HG03571 (cell line): ENCODE data around the gene GPRC5C.
"Not testable (repeated sequence)": the region's sequence is repeated elsewhere in the genome, so short reads cannot be mapped to it uniquely, and the experiment has no call there.

ENCODE experiments used
- ATAC-seq: cut with Tn5 transposase; IDR thresholded peaks from one replicate; pipeline ENCODE4 v1.9.1; 2021; ENCODE audit not compliant: unreplicated experiment

GPRC5C gene

DNA sequence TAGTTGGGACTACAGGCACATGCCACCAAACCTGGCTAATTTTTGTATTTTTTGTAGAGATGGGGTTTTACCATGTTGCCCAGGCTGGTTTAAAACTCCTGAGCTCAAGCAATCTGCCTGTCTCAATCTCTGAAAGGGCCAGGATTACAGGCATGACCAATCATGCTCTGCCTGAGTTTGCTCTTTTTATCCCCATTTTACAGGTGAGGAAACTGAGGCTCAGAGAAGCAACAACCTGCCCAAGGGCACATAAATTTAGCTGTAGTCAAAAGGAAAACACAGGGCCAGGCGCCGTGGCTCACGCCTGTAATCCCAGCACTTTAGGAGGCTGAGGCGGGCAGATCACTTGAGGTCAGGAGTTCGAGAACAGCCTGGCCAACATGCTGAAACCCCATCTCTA, 26.6 kb upstream of the GPRC5C start:
- ATAC-seq, result not testable (repeated sequence)

DNA sequence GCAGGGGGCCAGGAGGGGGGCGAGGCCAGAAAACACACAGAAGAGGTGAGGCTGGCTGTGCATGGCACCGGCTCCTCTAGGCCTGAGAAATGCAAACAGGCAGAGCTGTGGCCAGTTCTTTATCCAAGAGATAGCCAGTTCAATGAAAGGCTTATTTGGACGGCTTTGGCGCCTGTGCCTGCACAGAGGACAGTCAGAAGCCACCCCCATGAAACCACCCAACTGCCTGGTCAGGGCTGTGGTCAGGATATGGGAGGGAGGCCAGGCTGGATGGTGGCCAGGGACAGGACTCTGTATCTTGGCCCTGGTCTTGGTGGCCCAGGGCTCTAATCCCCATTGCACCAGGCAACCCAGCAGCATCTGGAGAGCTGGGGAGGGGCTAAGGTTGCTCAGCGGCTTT, 24.5 kb upstream of the GPRC5C start:
- no peak for ATAC-seq

DNA sequence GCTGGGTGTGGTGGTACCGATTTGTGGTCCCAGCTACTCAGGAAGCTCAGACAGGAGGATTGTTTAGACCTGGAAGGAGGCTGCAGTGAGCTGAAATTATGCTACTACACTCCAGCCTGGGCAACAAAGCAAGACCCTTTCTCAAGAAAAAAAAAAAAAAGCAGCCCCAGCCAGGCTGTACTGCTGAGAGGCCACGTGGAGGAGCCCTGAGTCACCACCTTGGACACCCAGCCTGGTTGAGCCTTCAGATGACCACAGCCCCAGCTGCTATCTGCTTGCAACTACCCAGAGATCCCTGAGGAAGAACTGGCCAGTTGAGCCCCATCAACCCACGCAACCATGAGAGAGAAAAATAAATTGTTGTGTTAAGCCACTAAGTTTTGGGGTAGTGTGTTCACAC, 23.6 kb upstream of the GPRC5C start:
- no peak for ATAC-seq

DNA sequence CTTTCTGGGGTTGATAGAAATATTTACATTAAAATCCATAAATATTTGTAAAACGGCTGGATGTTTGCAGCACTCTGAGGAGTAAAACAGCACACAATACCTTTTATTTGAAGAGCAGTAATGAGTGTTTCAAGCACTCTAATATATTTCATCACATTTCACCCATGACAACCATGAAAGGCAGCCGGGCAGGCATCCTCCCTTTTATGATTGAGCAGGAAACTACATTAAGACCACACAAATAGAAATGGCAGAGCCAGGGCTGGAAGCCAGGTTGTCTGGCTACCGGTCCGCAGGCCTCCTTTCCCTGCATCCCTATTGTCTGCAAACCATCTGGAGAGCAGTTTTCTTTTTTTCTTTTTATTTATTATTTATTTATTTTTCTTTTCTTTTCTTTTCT, 23.1 kb upstream of the GPRC5C start:
- no peak for ATAC-seq

DNA sequence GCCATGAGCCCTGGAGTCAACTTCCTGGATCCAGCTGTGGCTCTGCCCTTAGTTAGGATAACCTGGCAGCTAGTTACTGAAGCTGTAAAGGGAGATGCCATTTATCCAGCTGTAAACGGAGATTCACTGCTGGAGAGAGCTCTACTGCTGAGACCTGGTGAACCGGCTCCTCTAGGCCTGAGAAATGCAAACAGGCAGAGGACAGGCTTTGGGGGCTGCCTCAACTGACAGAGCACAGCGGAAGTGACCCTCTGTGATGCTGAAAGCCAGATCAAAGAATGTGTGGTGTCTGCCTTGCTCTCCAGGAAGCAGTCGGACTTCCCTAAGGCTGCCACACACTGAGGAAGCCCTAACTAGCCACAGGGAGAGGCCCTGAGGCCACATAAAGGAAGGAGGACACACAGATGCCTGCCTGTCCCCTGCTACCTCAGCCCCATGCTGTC, 21.9 kb upstream of the GPRC5C start:
- ATAC-seq, result no peak

DNA sequence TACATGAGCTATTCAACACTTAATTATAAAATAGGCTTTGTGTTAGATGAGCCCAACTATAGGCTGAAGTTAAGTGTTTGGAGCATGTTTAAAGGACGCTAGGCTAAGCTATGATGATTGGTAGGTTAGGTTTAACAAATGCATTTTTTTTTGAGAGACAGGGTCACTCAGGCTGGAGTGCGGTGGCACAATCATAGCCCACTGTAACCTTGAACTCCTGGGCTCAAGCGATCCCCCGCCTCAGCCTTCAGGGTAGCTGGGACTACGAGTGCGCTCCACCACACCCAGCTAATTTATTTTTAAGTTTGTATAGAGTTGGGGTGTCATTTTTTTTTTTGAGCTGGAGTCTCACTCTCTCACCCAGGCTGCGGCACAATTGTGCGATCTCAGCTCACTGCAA, 19.3 kb upstream of the GPRC5C start:
- ATAC-seq, result no peak

- ATAC-seq, result no peak
Observed at GRCh38 chr17:74413491-74413890, 18.4 kb upstream of the GPRC5C start.

- ATAC-seq, result no peak
Observed at GRCh38 chr17:74414510-74414909, 17.4 kb upstream of the GPRC5C start.

GRCh38 chr17:74415608-74416396, 16.1 kb upstream of the GPRC5C start:
- ATAC-seq, result no peak

DNA sequence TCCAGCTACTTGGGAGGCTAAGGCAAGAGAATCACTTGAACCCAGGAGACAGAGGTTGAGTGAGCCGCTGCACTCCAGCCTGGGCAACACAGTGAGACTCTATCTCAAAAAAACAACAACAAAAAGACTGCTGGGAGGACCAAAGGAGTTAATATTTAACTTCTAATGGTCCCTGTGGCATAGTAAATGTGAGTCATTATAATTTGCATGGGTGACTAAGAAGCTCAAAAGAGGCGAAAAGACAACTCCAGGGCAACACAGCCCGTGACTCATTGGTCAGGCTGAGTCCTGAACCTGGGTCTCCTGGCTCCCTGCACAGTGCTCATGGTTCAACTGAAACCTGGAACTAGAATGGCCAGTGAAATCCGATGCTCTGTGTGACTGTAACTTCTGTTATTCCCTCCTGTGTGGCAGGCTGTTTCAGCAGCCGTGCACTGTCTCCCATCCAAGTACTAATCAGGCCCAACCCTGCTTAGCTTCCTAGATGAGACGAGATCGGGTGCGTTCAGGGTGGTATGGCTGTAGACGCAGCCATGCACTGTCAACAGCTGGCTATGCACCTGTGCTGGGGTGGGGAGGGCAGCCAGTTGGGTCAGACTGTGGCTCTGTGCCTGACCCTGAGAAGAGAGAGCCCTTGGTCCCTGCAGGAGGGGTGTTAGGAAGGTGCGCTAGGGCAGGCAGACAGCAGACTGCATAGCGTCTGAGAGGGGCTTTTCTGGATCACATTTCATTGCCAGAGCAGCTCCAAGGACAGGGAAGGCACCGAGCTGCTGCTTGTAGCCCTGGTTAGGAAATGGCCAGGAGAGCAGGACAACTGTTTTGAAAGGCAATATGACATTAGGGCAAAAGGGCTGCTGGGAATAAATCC, 14.5 kb upstream of the GPRC5C start:
- ATAC-seq, result no peak

- ATAC-seq, result no peak
Observed at GRCh38 chr17:74419928-74420411, 11.9 kb upstream of the GPRC5C start.

DNA sequence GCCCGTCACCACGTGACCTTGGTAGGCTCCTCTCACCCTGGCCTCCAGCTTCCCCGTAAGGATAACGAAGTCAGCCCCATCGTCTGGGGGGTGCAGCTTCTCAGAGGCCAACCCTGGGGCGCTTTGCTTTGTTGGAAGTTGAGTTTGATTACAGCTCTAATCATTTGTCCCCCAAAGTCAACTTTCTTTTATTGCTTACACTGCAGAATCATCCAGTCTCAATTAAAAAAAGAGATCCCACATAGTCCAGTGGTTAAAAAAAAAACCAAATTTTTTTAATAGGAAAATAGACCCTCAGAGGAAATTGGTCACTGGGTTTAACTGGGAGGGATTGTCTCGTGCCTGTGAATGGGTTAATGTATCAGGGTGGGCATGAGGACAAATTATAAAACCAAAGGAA, 7.8 kb upstream of the GPRC5C start:
- ATAC-seq, result no peak

GRCh38 chr17:74424657-74425056, 7.2 kb upstream of the GPRC5C start:
- no peak for ATAC-seq

GRCh38 chr17:74426551-74427047, 5.3 kb upstream of the GPRC5C start:
- no peak for ATAC-seq

GRCh38 chr17:74427048-74427762, 4.7 kb upstream of the GPRC5C start:
- no peak for ATAC-seq

GRCh38 chr17:74427763-74428153, 4.1 kb upstream of the GPRC5C start:
- ATAC-seq, result no peak

- no peak for ATAC-seq
Observed at GRCh38 chr17:74429604-74430384, 2.1 kb upstream of the GPRC5C start.

GRCh38 chr17:74430385-74430705, 1.5 kb upstream of the GPRC5C start:
- no peak for ATAC-seq

DNA sequence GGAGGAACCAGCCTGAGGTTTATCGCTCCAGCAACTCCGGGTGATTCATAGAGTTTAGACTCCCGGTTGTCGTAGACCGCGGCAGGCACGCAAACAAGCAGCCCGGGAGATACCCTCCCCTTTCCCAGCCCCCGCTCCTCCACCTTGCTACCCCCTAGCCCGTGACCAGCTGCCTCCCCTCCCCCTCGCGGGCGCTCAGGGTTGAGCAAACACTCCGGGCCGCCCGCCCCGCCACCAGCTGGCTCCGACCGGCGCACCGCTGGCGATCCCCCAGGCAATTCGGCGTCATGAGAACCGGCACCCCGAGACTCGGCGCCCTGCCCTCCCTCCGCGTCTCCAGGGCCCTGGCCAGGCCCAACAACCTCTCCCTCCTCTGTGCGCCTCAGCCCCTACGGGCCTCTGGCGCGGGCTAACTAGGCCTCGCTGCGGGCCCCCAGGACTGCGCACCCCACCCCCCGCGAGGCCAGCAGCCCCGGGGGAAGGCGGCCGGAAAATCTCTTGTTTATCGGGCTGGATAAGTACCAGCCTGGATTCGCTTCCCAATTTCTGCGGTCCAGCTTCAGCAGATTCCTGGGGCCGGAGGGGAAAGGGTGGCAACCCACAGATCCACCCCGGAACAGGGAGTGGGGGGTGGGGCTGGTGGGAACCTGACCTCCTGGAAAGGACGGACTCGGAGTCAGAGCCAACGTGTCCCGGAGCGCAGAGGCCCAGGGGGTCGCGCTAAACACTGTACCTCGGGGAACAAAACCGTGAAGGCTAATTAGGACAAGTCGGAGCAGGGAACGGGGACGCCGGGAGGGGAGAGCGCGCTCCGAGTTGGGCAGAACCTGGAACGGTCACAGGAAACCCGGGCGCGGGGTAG, 951 bp upstream of the GPRC5C start:
- ATAC-seq, result no peak

- ATAC-seq, result no peak
Observed at GRCh38 chr17:74432424-74432690, 469 bp downstream of the GPRC5C start.
